Putamen (tissue), 1 donor: ENCODE measurements around the gene HSPB6.
"Not testable (repeated sequence)": the region's sequence is repeated elsewhere in the genome, so short reads cannot be mapped to it uniquely, and the experiment has no call there.

ENCODE experiments used
- DNase-seq: peaks from one replicate; pipeline ENCODE4 v3.0.0-alpha.2; 2016; ENCODE audit warnings: low spot score

Gene HSPB6

DNA sequence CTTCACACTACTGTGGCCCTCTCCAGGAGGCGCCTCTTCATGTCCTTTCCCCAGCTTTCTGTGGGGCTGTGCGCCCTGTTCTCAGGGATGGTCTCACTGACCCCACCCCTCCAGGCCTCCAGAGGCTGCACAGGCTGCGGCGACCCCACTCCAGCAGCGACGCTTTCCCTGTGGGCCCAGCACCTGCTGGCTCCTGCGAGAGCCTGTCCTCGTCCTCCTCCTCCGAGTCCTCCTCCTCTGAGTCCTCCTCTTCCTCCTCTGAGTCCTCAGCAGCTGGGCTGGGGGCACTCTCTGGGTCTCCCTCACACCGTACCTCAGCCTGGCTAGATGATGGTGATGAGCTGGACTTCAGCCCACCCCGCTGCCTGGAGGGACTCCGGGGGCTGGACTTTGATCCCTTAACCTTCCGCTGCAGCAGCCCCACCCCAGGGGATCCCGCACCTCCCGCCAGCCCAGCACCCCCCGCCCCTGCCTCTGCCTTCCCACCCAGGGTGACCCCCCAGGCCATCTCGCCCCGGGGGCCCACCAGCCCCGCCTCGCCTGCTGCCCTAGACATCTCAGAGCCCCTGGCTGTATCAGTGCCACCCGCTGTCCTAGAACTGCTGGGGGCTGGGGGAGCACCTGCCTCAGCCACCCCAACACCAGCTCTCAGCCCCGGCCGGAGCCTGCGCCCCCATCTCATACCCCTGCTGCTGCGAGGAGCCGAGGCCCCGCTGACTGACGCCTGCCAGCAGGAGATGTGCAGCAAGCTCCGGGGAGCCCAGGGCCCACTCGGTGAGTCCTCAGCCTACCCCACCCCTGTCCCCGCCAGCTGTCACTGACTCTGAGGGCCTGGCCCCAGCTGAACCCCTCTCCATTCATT, 29.7 kb upstream of the HSPB6 start:
- DNase-seq = no peak

DNA sequence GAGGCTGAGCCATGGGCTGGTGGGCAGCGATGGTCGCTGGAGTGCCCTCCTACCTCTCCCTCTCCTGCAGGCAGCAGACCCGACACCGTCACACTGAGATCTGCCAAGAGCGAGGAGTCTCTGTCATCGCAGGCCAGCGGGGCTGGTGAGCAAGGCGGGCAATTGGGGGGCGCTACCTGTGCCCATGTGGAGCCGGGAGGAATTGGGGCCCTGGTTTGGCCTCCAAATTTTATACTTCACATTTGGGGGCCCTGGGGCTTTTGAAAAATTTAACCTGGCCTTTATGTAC, 28.5 kb upstream of the HSPB6 start:
- DNase-seq = no peak

DNA sequence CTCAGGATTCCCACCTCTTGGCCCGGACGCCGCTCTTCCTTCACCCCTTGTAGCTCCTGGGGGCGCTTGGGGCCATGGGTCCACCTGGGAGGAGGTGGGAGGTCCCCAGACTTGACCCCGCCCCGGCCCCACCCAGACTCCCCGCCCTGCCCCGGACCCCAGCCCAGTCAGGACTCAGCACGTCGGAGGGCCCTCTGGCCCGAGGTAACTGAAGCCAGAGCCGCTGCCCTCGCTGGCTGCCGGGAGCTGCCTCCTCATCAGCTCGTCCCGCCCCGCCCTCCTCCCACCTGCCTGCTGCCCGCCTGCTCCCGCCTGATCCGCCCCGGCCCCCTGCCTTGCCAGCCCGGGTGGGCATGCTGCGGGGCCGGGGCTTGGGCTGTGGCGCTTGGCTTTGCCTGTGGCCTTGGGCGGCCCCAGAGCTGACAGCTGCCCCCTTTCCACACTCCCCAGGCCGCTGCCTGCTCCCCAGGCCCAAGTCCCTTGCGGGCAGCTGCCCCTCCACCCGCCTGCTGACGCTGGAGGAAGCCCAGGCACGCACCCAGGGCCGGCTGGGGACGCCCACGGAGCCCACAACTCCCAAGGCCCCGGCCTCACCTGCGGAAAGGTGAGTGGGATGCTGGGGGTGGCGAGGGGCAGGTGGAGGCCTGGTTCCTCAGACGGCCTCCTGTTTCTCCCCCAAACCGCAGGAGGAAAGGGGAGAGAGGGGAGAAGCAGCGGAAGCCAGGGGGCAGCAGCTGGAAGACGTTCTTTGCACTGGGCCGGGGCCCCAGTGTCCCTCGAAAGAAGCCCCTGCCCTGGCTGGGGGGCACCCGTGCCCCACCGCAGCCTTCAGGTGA, 27.9 kb upstream of the HSPB6 start:
- no peak for DNase-seq

DNA sequence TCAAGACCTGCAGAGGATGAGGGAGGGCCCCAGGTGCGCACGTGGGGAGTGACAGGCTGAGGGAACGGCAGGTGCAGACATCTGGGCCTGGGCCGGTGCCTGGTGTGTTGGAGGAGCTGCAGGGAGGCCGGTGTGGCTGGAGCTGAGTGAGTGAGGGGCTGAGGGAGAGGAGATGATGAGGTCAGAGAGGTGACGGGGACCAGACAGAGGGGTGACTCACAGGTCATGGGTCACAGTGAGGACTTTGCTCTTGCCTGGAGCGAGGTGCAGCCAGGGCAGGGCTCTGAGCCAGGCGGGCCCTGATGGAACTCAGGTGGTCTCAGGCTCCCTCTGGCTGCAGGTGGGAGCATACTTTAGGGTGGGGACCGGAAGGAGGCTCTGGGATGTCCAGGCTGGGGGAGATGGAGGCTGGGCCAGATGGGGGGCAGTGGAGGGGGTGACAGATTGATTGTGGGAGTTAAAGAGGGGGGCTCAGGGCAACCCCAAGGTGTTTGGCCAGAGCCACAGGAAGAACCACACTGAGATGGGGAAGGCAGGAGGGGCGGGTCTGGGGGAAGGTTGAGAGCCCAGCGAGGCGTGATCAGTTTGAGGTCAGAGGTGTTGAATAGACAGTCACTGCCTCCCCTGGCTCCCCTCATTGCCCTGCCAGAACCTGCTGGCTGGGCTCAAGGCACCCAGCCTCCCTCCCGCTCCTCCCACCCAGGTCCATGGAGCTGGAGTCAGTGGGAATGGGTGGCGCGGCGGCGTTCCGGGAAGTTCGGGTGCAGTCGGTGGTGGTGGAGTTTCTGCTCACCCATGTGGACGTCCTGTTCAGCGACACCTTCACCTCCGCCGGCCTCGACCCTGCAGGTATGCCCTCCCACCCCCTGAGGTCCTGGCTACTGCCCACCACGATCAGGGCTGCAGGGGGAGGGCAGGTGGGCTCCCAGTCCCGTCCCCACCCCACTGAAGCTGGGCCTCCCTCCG, 26.9 kb upstream of the HSPB6 start:
- DNase-seq = no peak

DNA sequence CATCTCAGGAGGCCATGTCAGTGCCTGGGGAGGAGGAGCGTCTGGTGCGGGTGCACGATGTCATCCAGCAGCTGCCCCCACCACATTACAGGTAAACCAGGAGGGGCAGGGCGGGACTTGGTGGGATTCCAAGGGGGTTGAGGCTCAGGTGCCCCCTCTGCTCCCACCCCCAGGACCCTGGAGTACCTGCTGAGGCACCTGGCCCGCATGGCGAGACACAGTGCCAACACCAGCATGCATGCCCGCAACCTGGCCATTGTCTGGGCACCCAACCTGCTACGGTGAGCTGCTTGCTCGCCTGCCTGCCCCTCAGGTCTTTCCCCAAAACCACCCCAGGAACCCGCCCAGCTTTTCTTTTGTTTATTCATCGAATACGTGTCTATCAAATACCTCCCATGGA, 25.8 kb upstream of the HSPB6 start:
- DNase-seq = no peak

DNA sequence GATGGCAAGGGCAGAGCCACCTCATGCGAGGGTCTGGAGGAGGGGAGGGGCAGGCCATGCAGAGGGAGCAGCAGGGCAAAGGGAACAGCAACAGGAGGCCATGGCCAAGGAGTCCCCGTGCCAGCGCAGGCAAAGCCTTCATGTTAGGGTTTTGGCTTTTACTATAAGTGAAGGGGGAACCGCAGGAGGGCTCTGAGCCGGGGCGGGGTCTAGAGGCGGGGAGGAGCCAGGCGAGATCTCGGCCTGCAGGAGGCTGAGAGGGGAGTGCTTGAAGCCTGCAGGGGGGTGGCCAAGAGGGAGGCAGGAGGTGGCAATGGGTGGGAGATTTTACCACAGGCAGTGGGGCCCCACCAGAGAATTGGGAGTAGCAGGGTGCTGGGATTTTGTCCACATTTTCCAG, 24.8 kb upstream of the HSPB6 start:
- DNase-seq = no peak

DNA sequence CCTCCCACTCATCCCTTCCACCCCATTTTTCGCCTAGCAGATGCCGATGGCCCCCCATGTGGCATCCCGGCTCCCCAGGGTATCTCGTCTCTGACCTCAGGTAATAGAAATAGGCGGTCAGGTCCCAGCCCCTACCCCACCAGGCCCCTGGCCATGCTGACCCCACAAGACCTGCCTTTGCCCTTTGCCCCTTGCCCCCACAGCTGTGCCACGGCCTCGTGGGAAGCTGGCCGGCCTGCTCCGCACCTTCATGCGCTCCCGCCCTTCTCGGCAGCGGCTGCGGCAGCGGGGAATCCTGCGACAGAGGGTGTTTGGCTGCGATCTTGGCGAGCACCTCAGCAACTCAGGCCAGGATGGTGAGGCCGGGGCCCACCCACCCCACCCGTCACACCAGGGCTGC, 23.9 kb upstream of the HSPB6 start:
- no peak for DNase-seq

DNA sequence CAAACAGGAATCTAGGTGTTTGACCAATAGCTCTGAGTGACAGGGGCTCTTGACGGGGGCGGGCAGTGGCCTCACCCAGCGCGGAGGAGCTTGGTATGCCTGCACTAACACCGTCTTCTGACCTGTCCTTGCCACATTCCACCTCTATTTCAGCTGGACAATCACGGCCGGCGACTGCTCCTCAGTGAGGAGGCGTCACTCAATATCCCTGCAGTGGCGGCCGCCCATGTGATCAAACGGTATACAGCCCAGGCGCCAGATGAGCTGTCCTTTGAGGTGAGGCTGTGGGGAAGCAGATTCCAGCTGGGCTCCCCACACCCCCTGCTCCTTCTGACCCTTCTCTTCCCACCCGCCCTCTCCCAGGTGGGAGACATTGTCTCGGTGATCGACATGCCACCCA, 23.2 kb upstream of the HSPB6 start:
- DNase-seq = no peak

DNA sequence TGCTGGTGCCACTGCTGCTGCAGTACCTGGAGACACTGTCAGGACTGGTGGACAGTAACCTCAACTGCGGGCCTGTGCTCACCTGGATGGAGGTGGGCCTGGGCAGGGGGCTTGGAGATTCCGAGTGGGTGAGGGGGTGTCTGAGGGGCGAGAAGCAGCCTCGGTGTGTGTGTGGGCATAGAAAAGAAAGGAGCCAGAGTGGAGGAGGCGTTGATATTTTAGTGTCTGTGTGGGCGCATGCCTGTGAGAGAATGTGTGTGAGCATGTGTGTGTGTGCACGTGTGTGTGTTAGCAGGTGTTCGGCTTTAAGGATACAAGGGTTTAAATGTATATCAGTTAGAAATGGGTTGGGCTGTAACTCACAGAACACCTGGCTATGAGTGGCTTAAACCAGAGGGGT, 22.2 kb upstream of the HSPB6 start:
- DNase-seq = peak; percentile 63

DNA sequence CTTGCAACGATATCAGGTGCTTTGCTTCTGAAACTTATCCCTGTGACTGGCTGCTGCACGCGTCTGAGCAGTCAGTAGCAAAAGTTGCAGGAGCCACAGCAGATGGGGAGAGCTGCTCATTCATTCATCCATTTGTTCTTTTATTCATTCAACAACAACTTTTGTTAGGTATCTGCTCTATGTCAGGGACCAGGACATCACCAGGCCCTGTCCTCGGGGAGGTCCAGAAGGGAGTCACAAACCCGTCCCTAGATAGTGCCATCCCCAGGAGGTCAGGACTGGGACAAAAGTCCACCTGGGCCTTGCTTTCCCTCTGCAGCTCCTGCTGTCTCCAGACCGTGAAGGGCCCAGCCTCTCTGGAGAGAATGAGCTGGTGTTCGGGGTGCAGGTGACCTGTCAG, 21.1 kb upstream of the HSPB6 start:
- no peak for DNase-seq

DNA sequence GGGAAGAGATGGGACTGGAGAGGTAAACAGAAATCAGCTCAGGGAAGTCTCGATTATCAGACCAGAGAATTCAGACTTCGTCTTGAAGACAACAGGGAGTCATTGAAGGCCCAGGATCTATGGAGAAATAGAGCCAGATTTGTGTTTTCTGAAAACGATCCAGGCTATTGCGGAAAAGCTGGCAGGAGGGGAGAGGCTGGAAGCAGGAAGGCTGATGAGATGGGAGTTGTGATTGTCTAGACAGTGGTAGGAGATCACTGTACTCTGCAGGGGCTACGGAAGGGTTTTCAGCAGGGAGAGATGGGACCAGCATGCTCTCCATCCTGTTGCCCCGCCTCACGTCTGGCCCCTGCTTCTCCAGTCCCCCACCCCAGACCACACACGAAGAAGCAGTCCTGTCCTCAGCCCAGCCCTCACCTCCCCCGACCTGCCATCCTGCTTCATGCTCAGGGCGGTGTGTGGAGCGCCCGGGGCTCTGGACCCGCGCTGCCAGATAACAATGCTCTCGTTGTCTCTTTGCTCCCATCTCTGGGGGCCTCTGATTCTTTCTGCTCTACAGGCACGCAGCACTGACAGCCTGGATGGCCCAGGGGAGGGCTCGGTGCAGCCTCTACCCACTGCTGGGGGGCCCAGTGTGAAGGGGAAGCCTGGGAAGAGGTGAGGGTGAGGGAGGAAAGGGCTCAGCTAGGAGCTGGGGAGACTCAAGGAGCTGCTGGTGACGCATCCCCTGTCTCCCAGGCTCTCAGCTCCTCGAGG, 20.4 kb upstream of the HSPB6 start:
- DNase-seq = peak; percentile 49

DNA sequence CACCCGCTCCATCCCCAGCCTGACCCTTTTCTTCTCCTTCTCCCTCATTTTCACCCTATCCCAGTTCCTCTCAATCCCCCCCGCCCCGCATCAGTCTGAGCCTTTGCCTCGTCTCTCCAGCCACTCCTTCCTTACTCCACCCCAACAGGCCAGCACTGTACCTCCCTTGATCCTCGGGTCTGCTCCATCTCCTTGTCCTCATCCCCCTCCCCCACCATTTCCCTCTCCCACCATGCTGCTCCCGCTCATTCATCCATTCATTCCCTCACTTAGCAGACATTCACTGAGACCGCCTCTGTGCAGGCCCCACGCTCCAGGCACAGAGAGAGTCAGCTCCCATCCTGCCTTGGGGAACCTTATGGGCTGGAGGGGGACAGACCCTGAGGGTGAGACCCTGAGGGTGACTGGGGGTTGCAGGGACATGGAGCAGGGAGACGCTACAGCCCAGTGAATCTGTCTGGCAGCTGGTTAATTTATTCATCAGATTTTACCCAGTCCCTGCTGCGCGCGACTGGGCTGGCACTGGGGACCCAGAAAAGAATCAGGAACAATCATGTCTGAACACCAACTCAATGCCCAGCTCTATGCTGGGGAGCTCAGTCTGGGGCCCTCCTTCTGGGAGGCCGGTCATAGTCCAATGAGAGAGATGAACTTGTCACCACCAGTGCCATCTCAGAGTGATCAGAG, 19.4 kb upstream of the HSPB6 start:
- no peak for DNase-seq

DNA sequence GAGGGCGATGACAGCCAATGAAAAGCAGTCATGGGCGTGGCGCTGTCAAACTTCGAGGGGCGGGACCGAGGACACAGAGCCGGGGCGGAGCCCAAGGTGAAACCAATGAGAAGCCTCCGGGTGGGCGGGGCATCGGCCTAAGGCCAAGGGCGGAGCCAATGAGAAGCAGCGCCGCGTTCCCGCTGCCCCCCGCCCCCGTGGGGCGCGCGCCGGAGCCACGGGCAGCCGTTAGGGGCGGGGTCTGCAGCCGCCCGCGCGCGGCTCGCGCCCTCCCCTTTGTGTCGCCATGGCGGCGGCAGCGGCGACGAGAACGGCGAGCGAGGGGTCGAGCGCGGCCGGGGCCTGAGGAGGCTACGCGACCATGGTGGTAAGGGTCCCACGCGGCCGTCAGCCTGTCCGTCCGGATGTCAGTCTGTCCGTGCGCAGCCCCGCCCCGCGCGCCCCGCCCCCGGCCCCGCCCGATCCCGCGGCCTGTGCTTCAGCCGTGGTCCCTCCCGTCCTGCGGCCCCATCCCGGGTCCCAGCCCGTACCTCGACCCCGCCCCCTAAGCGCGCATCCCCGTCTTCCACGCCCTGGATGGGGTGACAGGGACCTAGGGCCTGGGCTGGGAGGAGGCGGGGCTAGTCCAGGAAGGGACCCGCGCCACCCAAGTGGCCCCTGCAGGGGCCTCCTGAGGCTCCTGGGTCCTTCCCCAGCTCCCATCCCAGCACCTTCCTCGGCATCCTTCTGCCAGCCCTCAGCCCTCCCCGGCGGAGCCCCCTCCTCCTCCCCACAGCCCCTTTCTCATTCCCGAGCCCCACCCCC, 18.7 kb upstream of the HSPB6 start, which contains the start of gene ARHGAP33:
TSS of gene ARHGAP33 (plus strand) at position 267 of the 804 bp plus-strand sequence. CDS start at position 362, 95 bp downstream.
- peak; percentile 97 for DNase-seq

DNA sequence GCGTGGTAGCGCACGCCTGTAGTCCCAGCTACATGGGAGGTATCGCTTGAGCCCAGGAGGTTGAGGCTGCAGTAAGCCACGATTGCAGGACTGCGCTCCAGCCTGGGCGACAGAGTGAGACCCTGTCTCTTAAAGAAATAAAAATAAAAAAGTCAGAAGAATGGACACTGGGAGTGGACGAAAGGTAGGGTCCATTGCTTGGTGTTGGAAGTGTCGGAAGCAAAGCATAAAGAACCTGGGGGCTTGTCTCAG, 18.1 kb upstream of the HSPB6 start:
- DNase-seq = no peak

DNA sequence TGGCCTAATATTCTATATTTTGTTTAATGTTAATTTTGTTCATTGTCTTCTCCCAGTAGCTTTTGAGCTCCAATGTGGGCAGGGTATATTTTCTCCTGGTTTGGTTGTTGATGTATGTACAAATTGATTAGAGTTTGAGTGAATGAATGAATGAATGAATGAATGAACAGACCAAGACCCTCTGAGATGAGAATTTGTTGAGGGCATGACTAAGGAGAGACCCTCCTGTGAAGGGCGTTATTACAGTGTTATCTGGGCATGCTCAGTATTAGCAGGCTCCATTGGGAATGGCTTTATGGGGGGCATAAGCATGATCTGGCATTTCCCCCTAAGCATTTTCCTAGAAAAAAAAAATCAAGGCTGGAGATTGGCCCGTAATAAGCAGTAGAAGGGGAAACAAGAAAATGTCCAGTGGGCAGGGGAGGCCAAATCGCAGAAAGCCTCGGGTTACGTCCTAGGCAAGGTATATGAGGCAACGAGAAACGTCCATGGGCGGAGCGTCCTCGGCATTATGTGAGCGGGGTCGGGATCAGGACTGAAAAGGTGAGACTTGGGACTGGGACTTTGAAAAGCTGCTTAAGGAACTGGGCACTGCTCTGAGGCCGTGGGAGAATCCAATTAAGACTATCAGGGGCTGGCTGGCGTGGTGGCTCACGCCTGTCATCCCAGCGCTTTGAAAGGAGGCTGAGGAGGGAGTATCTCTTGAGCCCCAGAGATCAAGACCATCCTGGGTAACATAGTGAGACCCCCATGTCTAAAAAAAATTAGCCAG, 17.6 kb upstream of the HSPB6 start:
- no peak for DNase-seq

DNA sequence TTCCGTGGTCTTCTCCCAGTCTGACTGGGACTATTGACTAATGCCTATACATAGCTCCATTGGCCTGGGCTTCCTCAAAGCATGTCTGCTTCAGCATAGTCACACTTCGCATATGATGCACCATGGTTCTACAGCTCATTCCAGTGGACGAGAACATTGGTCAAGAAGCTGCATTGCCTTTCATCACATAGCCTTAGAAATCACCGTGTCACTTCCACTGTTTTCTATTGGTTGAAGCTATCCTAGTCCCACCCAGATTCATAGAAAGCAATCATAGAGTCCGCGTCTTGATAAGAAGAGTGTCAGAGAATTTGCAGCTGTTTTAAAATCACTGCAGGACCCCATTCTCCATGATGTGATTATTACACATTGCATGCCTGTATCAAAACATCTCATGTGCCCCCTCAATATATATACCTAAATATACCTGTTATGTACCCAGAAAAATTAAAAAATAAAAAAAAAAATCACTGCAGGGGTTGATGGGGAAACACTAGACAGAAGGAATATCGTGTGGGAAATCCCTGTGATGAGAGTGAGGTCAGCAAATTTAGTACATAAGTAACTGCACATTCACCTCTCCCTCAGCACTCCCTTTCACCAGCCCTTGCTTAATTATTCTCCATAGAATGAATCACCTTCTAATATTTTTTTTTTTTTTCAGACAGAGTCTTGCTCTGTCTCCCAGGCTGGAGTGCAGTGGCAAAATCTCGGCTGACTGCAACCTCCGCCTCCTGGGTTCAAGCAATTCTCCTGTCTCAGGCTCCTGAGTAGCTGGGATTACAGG, 16.4 kb upstream of the HSPB6 start:
- DNase-seq = no peak

DNA sequence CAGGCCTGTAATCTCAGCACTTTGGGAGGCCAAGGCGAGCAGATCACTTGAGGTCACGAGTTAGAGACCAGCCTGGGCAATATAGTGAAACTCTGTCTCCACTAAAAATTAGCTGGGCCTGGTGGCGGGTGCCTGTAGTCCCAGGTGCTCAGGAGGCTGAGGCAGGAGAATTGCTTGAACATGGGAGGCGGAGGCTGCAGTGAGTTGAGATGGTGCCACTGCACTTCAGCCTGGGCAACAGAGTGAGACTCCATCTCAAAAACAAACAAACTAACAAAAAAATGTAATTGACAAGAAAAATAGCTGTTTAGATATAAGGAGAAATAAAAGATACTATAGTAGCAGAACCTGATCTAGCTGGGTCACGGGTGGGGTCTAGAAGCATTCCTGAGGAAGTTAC, 15.5 kb upstream of the HSPB6 start:
- DNase-seq = not testable (repeated sequence)

DNA sequence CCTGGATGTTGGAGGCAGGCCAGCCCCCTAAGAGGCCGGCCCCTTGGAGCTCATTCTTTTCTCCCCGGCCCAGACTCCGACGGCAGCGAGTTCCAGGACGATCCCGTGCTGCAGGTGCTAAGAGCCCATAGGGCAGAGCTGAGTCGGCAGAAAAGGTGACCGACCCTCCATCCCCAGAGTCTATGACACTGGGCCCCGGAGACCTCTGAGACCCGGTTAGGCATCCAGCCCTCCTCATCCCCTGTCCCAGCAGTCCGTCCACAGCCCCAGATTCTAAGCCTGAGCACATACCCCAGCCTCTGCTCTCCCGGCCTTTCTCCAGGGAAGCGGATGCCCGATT, 11.2 kb upstream of the HSPB6 start:
- no peak for DNase-seq
